AG04450 (cell line): ENCODE measurements around the gene BEND5. TPM values are rescaled to one million over a fixed set of nuclear protein-coding genes. Genes with fewer than 3 reads are reported as not detected.
A peak's percentile ranks its signal among the peaks of the same experiment; 100 is the strongest.

Experiments
- CTCF ChIA-PET: fragments of 300-600, 350-600 bp; formaldehyde crosslinking; extraction: SDS; loops from one replicate; lab custom pipeline; 2022; ENCODE audit warnings: antibody characterized with exemption, inconsistent platforms; lab: Charles Lee
- POLR2A ChIA-PET: fragments of 350-600 bp; formaldehyde crosslinking; extraction: SDS; loops from one replicate; lab custom pipeline; 2021; ENCODE audit warnings: antibody characterized with exemption, inconsistent platforms; lab: Yijun Ruan, JAX
- DNase-seq: peaks from one replicate; pipeline ENCODE4 v3.0.0-alpha.2; 2011; ENCODE audit warnings: low read depth, low spot score
- H3K27ac ChIP-seq: one replicate; pipeline ENCODE4 v1.5.1; 2012; ENCODE audit warnings: low read depth, low read length, control low read depth
- H3K27me3 ChIP-seq: one replicate; pipeline ENCODE4 v1.6.0; 2012; ENCODE audit warnings: low read length; ENCODE audit not compliant: control insufficient read depth, insufficient read depth
- H3K4me3 ChIP-seq: 2 replicates; pipeline ENCODE4 v1.5.1; 2011; ENCODE audit warnings: mild to moderate bottlenecking, low read depth, low read length, control low read depth
- H3K9me3 ChIP-seq: 2 replicates; pipeline ENCODE4 v1.5.1; 2012; ENCODE audit warnings: low read length; ENCODE audit not compliant: control insufficient read depth, insufficient read depth
- polyA plus RNA-seq: library from polyadenylated mRNA; depleted of rRNA; stranded (reverse); fragments of >200 nt; gene quantifications from 2 replicates; pipeline ENCODE4 v1.2.3, GENCODE V29; 2011
- TF ChIP-seq, protein P1 (sequence below): IDR thresholded peaks from 2 replicates; pipeline ENCODE4 v1.5.1; 2011; ENCODE audit warnings: low read depth, low read length, control low read depth, inconsistent platforms

Gene BEND5
- polyA plus RNA-seq, 1 experiment = 0.74 TPM

DNA sequence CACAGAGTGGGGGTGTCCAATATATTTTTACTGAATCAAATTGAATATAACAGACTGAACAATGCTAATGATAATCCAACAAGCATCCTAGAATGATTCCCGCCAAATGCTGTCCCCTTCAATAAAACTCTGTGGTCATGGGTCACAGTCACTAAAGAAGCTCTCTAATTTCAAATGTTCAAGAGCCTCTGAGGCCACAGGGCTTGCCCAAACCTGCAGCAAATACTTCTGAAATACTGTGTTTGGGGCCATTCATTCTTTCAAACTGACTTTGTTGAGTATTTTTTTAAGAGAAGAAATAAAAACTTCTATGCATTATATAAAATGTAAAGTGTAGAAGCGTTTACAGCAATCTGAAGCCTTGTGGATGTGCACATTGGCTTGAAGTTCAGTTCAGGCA is 7.6 kb upstream of the BEND5 start:
- POLR2A ChIA-PET = no interaction called here
- no peaks in the 10 kb centered on the region for H3K9me3 ChIP-seq
- no peak for DNase-seq
- H3K27ac ChIP-seq = no peak overlapping the region
- no peaks in the 10 kb centered on the region for H3K27me3 ChIP-seq
- CTCF ChIA-PET = no interaction called here
- H3K4me3 ChIP-seq = no peak overlapping the region
- TF ChIP-seq, protein P1, sequence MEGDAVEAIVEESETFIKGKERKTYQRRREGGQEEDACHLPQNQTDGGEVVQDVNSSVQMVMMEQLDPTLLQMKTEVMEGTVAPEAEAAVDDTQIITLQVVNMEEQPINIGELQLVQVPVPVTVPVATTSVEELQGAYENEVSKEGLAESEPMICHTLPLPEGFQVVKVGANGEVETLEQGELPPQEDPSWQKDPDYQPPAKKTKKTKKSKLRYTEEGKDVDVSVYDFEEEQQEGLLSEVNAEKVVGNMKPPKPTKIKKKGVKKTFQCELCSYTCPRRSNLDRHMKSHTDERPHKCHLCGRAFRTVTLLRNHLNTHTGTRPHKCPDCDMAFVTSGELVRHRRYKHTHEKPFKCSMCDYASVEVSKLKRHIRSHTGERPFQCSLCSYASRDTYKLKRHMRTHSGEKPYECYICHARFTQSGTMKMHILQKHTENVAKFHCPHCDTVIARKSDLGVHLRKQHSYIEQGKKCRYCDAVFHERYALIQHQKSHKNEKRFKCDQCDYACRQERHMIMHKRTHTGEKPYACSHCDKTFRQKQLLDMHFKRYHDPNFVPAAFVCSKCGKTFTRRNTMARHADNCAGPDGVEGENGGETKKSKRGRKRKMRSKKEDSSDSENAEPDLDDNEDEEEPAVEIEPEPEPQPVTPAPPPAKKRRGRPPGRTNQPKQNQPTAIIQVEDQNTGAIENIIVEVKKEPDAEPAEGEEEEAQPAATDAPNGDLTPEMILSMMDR = no peak

DNA sequence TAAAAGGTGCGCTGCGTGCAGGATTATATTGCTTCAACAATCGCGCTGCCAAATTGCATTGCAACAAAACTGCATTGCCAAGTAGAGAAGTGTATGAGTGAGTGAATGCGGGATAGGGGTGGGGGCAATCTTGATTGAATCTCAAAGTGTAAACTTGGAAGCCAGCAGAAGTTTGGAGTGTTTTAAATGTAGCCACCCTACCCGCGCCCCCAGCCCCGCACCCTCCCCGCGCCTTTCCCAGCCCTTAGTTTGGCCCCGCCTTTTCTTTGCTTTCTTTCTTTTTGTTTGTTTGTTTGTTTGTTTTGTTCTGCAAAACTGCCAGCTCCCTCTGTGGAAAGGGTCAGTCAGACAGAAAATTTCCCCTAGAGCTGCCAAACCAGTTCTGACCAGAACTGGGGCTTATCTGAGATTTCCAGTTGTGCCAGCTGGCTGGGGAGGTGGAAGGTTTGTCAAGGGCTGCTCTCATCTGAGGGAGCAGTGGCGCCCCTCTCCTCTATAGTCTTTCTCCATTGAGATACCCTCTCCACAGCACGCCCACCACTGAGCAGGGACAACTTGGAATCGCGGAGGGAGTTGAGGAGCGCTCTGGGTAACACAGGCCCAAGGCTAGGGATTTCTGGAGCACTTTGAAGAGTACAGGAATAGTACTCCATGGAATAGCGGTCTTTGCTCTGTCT is 666 bp upstream of the BEND5 start:
- ChIA-PET CTCF (no interaction called here), POLR2A (no interaction called here)
- TF ChIP-seq, protein P1 = no peak
- Histone ChIP-seq H3K4me3 (peak overlapping the region; percentile 59), H3K27me3 (peaks cover 6% of the 10 kb centered on the region), H3K9me3 (no peaks in the 10 kb centered on the region), H3K27ac (no peak overlapping the region)
- no peak for DNase-seq

DNA sequence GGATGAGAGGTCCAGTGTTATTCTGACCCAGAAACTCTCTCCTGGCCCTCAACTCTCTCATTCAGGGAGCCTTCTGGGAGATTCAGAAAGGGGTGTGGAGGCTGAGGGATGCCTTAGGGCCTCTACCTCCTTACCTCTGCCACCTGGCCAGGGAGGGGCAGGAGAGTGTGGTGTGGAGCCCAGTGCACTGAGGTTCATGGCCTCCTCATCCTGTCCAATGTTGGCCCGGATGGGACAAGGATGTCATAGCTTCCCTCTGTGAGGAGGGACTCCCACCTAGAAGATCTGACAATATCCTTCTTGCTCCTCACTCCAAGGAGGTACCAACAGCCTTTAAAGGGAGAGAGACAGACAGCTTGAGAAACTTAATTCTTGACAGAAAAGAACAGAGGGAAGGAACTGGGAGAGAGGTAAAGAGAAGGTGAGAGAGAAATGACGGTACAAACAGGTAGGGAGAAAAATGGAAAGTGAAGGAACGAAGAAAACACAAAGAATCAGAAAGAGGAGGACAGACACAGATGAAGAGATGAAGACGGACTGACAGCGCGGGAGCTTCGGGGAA is 779 bp downstream of the BEND5 start:
- TF ChIP-seq, protein P1 = no peak
- no peaks in the 10 kb centered on the region for H3K9me3 ChIP-seq
- no peak for DNase-seq
- H3K4me3 ChIP-seq = peak overlapping the region; percentile 59
- ChIA-PET CTCF (no interaction called here), POLR2A (no interaction called here)
- H3K27ac ChIP-seq = no peak overlapping the region
- H3K27me3 ChIP-seq = peaks cover 6% of the 10 kb centered on the region

DNA sequence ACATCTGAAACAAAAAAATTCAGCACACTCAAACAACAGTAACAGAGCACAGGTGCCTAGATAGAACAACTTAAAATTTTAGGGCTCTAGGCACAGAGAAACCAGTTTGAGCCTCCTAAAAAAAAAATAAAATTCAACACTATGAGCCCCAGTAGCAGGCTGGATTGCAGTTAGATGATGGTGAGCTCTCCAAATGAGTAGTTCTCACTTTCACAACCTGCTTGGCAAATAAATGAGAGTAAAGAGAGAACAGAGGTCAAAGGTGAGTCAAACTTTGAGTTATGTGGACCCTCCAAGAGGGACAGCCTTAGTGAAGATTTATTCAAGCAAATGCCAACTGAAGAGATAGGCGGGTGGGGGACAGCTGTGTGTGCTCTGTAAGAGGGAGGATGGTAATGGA is 3.6 kb downstream of the BEND5 start:
- CTCF ChIA-PET = interaction anchor here (0.5 kb wide), 1 partner anchor 1574 kb away, joined by 3 read pairs; no protein-coding TSS in a partner anchor
- POLR2A ChIA-PET = no interaction called here

DNA sequence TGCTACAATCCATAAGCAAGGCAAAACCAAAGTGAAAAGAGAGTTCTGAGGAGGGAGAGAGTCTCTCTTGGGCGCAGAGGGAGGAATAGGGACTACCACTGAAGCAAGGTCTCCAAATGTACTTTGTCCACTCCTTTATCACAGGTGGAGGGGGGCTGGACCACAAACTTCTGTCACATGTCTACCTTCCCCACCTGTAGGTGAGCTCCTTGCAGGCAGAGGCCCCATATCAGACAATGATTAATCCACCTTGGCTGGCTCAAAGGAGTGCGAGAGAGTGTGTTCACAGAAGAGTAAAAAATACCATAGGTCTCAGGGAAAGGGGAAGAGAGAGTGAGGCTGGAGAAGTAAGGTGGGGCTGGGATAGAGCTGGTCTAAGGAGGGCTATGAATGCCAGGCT is 4.5 kb downstream of the BEND5 start:
- CTCF ChIA-PET = no interaction called here
- DNase-seq = no peak

More for the DNA sequence above, 3.6 kb downstream of the BEND5 start:
- peaks cover 6% of the 10 kb centered on the region for H3K27me3 ChIP-seq
- no peak overlapping the region for H3K4me3 ChIP-seq
- H3K27ac ChIP-seq = no peak overlapping the region
- TF ChIP-seq, protein P1 = no peak
- no peaks in the 10 kb centered on the region for H3K9me3 ChIP-seq
- no peak for DNase-seq

More for the DNA sequence above, 4.5 kb downstream of the BEND5 start:
- Histone ChIP-seq H3K4me3 (no peak overlapping the region), H3K27me3 (peaks cover 2% of the 10 kb centered on the region), H3K27ac (no peak overlapping the region), H3K9me3 (no peaks in the 10 kb centered on the region)
- POLR2A ChIA-PET = no interaction called here
- TF ChIP-seq, protein P1 = no peak
